Right cardiac atrium (tissue), 5 donors: ENCODE results near the gene NDE1. TPM values are rescaled to one million over a fixed set of nuclear protein-coding genes. Genes with fewer than 3 reads are reported as not detected.
A peak's percentile ranks its signal among the peaks of the same experiment; 100 is the strongest.

ENCODE experiments used
- ATAC-seq, 2 donors: fragments of 200-7000 bp; cut with Tn5 transposase; one replicate each; pipeline versions ENCODE4 v1.8.0 to v1.9.1; 2020; ENCODE audit warnings: moderate library complexity in 2 of 2, mild to moderate bottlenecking in 1 of 2
- DNase-seq, 3 donors: peaks; one replicate each; pipeline ENCODE4 v3.0.0-alpha.2; 2020
- H3K27ac ChIP-seq: one replicate; pipeline ENCODE4 v1.5.1; 2013; ENCODE audit warnings: mild to moderate bottlenecking, low read length, control low read depth, moderate library complexity
- H3K27me3 ChIP-seq: one replicate; pipeline ENCODE4 v1.6.1; 2013; ENCODE audit not compliant: control insufficient read depth, insufficient read depth
- H3K4me1 ChIP-seq: one replicate; pipeline ENCODE4 v1.6.1; 2013; ENCODE audit warnings: low read length; ENCODE audit not compliant: control insufficient read depth, insufficient read depth
- H3K4me3 ChIP-seq: one replicate; pipeline ENCODE4 v1.5.1; 2013; ENCODE audit warnings: low read length, control low read depth
- H3K9me3 ChIP-seq: one replicate; pipeline ENCODE4 v1.6.1; 2013; ENCODE audit warnings: low read length; ENCODE audit not compliant: control insufficient read depth
- WGBS: extraction: QIAGEN DNeasy Blood & Tissue Kit; methylation state at CpG from one replicate; pipeline ENCODE4 v1.1.7; 2013; 5-methylcytosine and 5-hydroxymethylcytosine counted together
- intact Hi-C, 4 donors: fragments of 100-400 bp; cut with DNase I; formaldehyde crosslinking; loops; one replicate each; pipeline versions ENCODE4 v1.11.0 to v1.14.0; 2022 to 2023
- polyA plus RNA-seq: library from polyadenylated mRNA; stranded (reverse); fragments of 200-250 nt; gene quantifications from one replicate; pipeline ENCODE4 v1.2.3, GENCODE V29; 2013
- total RNA-seq, 4 donors: library from RNA; stranded (reverse); fragmentation: NEBNext Ultra II Directional; extraction: Animal tissue kit (Norgen Biotek cat#: 25700); gene quantifications; one replicate each; pipeline ENCODE4 v1.2.1, GENCODE V29; 2021
- donor health status: healthy with polysubstance abuse.
- donor health status: DM: no; HTN: yes; CAD: no.
- donor health status: DM: no; HTN: no; CAD: no.
- donor health status: DM: no; HTN: yes; CAD: no; lungs with severe emphysema.
- donor health status: DM: yes; HTN: yes; CAD: no.

The NDE1 gene
- total and polyA plus RNA-seq, 5 donors, result 8.6 to 23.9 (median 16.5) TPM

DNA sequence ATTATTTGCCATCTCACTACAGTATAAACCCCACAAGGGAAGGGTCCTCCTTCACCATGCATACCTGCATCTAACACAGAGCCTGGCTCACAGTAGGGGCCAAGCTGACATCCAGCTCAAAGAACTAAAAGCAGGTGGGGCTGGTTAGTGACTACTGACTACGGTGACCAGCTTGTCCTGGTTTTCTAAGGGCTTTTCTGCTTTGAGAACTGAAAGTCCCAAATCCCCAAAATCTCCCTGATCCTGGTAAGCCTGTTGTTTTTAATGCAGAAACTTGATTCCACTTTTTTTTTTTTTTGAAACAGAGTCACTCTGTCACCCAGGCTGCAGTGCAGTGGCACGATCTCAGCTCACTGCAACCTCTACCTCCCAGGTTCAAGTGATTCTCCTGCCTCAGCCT is 89.4 kb downstream of the NDE1 start:
- no peaks in the 10 kb centered on the region for H3K4me1 ChIP-seq
- 89% methylated on average over 2 of the region's 2 CpGs for WGBS
- H3K9me3 ChIP-seq, result no peaks in the 10 kb centered on the region
- DNase-seq (no peak), ATAC-seq (no peak)
- H3K27ac ChIP-seq, result no peak overlapping the region
- no peaks in the 10 kb centered on the region for H3K27me3 ChIP-seq
- H3K4me3 ChIP-seq, result no peak overlapping the region
- intact Hi-C loops, result no loop called here

DNA sequence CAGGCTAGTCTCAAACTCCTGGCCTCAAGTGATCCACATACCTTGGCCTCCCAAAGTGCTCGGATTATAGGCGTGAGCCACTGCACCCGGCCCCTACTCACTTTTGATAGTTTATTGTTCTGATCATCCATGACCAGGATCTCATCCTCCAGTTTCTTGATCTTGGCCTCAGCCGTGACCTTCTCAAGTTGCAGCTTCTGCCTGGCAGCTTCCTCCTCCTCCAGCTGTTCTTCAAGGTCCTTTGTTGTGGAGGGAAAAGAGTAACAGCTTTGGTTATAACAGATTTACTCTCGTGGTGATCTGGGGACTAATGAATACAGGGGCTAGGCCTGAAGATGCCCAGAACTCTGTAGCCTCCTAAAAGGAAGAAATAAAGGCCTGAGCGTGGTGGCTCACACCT is 89.9 kb downstream of the NDE1 start:
- Histone ChIP-seq H3K4me3 (no peak overlapping the region), H3K9me3 (no peaks in the 10 kb centered on the region), H3K27ac (no peak overlapping the region), H3K4me1 (no peaks in the 10 kb centered on the region), H3K27me3 (no peaks in the 10 kb centered on the region)
- no peak for DNase-seq
- intact Hi-C loops, result no loop called here
- no peak for ATAC-seq
- 87% methylated on average over 6 of the region's 6 CpGs for WGBS

DNA sequence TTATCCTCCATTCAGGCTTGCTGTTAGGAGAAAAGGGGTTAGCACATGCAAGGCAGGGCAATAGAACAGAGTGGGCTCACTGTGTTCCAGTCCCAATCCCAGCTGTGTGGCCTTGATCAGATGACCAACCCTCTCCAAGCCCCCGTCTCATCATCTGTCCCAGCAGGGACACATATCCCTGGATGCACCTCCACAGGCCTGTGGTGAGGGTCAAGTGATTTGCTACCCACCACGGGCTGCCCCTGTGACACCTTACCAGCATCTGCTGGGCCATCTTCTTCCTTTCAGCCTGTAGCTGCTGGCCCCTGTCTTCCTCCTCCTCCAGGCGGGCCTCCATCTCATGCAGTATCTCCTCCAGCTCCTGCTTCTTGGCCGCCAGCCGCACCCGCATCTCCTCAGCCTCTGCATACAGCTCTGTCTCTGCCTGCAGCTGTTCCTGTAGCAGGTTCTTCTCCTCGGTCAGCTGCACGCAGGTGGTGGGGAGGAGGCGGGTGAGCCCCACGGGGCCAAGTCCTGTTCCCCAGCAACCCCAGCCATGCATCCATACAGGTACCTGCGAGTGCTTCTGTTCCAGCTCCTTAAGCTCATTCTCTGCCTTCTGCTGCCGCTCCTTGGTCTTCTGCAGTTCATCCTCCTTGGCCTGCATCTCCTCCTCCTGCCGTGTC is 91.3 kb downstream of the NDE1 start:
- intact Hi-C loops, result no loop called here
- Histone ChIP-seq H3K27me3 (no peaks in the 10 kb centered on the region), H3K9me3 (no peaks in the 10 kb centered on the region), H3K27ac (no peak overlapping the region), H3K4me1 (no peaks in the 10 kb centered on the region), H3K4me3 (no peak overlapping the region)
- peak in 1 of 2 donors; percentile 7 for ATAC-seq
- no peak for DNase-seq
- 95% methylated on average over 13 of the region's 13 CpGs for WGBS

DNA sequence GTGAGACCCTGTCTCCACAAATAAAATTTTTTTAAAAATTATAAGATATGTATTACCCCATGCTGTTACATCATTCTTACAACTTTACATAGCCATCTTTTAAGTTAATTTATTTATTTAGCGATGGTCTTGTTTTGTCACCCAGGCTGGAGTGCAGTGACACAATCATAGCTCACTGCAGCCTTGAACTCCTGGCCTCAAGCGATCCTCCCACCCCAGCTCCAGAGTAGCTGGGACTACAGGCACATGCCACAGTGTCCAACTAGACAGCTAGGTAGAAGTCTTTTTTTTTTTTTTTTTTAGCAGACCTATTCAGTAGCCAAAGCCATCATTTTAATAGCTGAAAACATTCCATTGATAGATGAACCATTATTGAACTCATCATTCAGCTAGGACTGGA is 92.7 kb downstream of the NDE1 start:
- Histone ChIP-seq H3K27me3 (no peaks in the 10 kb centered on the region), H3K27ac (no peak overlapping the region), H3K4me1 (no peaks in the 10 kb centered on the region), H3K9me3 (no peaks in the 10 kb centered on the region), H3K4me3 (no peak overlapping the region)
- no peak for ATAC-seq
- DNase-seq, result no peak
- intact Hi-C loops, result no loop called here
- WGBS, result 98% methylated on average over 2 of the region's 2 CpGs

DNA sequence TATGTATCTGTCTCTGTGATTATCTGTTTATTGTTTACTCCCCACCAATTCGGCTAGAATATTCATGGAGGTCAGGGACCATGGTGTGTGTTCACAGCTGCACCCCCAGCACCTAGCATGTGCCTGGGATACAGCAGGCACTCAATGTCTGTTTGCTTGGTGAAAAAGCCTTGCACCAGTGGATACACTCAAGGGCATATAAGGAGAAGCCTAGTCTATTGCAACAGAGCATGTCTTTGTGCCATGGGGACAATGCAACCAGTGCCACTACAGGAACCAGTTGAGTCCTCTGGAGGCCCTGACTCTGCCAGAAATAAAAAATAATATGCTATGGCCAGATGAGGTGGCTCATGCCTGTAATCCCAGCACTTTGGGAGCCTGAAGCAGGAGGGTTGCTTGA is 93.6 kb downstream of the NDE1 start:
- Histone ChIP-seq H3K9me3 (no peaks in the 10 kb centered on the region), H3K4me3 (no peak overlapping the region), H3K27ac (no peak overlapping the region), H3K27me3 (no peaks in the 10 kb centered on the region), H3K4me1 (no peaks in the 10 kb centered on the region)
- DNase-seq, result no peak
- 70% methylated on average over 1 of the region's 1 CpG for WGBS
- no peak for ATAC-seq
- intact Hi-C loops, result no loop called here

DNA sequence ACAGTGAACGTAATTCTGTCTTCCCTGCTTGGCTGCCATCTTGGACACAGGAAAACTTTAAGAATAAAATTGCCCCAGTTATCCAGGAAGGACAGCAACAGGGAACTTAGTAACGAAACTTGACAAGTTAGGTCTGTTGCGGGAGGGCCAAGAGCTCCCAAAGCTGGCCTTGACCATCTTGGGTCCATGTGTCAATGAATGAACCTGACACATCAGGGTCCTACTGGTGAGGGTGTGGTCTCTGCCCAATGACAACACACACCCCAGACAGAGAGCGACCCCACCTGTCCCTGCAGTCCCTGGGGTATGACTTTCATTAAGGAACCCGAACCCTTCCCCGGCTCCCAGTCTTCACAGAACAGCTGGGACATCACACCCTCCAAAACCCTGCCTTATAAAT is 96.3 kb downstream of the NDE1 start:
- H3K27ac ChIP-seq, result no peak overlapping the region
- no peaks in the 10 kb centered on the region for H3K4me1 ChIP-seq
- H3K4me3 ChIP-seq, result no peak overlapping the region
- DNase-seq (no peak), ATAC-seq (no peak)
- no peaks in the 10 kb centered on the region for H3K9me3 ChIP-seq
- intact Hi-C loops, result no loop called here
- H3K27me3 ChIP-seq, result no peaks in the 10 kb centered on the region
- WGBS, result 97% methylated on average over 6 of the region's 6 CpGs

DNA sequence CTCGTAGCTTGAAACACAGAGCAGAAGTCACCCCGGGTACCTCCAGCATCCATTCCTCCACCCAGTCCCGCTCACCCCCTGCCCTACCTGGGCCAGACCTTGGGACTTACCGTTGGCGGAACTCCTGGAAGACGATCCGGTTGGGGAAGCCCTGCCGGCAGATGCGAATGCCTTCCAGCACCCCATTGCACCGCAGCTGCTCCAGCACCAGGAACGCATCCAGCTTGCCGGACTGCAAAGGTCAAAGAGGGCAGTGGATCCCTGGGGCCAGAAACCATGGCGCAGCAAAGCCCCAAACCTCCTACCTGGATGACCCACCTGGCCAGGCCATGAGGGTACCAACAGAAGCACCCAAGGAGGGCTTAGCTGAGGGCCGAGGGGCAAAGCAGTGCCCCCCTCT is 97.9 kb downstream of the NDE1 start:
- ATAC-seq (no peak), DNase-seq (no peak)
- intact Hi-C loops, result no loop called here
- Histone ChIP-seq H3K9me3 (no peaks in the 10 kb centered on the region), H3K4me3 (no peak overlapping the region), H3K4me1 (no peaks in the 10 kb centered on the region), H3K27me3 (no peaks in the 10 kb centered on the region), H3K27ac (no peak overlapping the region)
- WGBS, result 95% methylated on average over 14 of the region's 14 CpGs

DNA sequence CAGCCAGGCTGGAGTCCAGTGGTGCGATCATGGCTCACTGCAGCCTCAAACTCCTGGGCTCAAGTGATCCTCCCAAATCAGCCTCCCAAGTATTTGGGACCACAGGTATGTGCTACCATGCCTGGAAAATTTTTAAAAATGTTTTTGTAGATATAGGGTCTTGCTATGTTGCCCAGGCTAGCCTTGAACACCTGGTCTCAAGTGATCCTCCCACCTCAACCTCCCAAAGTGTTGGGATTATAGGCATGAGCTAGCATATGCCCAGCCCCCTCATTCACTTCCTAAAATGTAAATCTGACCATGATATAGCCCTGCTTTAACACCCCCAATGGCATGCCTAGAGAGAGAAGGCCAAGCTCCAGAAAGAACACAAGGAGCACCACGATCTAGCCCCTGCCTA is 98.6 kb downstream of the NDE1 start:
- Histone ChIP-seq H3K27ac (no peak overlapping the region), H3K4me3 (no peak overlapping the region), H3K4me1 (no peaks in the 10 kb centered on the region), H3K27me3 (no peaks in the 10 kb centered on the region), H3K9me3 (no peaks in the 10 kb centered on the region)
- no peak for ATAC-seq
- intact Hi-C loops, result no loop called here
- DNase-seq, result no peak
- 92% methylated on average over 2 of the region's 2 CpGs for WGBS

DNA sequence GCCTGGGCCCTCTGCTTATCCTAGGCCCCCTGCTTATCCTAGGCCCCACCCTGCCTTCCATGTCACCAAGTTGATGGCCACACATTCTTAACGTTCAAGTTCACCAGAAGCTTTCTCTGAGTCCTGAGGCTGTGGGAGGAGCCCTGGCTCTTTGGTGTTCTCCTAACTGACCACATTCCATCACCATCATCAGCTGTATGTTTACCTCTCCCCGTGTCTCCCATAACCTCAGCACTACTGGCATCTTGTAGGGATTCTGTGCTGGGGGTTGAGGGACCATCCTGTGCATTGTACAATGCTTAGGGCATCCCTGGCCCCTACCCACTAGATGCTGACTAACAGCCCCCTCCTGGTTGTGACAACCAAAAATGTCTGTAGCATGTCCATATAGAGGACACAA is 99.3 kb downstream of the NDE1 start:
- Histone ChIP-seq H3K9me3 (no peaks in the 10 kb centered on the region), H3K4me1 (no peaks in the 10 kb centered on the region), H3K27me3 (no peaks in the 10 kb centered on the region), H3K27ac (no peak overlapping the region), H3K4me3 (no peak overlapping the region)
- ATAC-seq (no peak), DNase-seq (no peak)
- 47% methylated on average over 2 of the region's 2 CpGs for WGBS
- intact Hi-C loops, result no loop called here

DNA sequence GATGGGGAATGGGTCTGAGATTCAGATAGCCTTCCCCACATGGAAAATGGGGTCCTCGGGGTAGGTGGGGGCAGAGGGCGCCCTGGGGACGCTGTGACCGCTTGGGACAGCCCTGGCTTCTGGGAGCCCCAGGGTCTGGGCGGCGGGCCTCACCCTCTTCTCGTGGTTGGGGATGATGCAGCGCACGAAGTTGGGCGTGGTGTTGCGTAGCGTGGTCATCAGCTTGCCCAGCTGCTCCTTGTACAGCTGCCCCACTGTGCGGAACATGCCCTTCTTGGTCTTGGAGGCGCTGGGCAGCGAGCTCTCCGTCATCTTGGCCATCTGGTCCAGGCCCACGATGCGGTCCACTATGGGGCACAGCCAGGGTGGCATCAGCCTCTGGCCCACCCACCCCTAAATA is 99.9 kb downstream of the NDE1 start:
- H3K9me3 ChIP-seq, result no peaks in the 10 kb centered on the region
- no peak overlapping the region for H3K4me3 ChIP-seq
- no peak for ATAC-seq
- intact Hi-C loops, result loop anchor here in 1 of 4 donors (10.0 kb wide), 1 partner anchor 445 kb away; no protein-coding TSS in a partner anchor
- H3K27me3 ChIP-seq, result no peaks in the 10 kb centered on the region
- DNase-seq, result no peak
- H3K27ac ChIP-seq, result no peak overlapping the region
- H3K4me1 ChIP-seq, result no peaks in the 10 kb centered on the region
- 88% methylated on average over 18 of the region's 18 CpGs for WGBS

DNA sequence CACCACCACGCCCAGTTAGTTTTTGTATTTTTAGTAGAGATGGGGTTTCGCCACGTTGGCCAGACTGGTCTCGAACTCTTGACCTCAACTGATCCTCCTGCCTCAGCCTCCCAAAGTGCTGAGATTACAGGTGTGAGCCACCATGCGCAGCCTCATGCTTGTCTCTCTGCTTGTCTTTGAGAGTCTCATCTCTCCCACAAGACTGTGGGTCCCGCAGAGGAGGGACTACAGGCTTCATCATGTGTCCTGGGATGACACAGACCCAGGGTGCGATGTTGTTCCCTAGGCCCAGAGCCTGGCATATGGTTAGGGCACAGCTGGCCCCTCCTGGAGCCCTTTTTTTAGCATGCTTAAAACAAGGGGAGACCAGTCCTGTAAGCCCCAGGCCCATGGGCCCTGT is 101.9 kb downstream of the NDE1 start:
- intact Hi-C loops, result loop anchor here in 1 of 4 donors (10.0 kb wide), 1 partner anchor 443 kb away; no protein-coding TSS in a partner anchor
- Histone ChIP-seq H3K27me3 (no peaks in the 10 kb centered on the region), H3K4me3 (no peak overlapping the region), H3K4me1 (no peaks in the 10 kb centered on the region), H3K27ac (no peak overlapping the region), H3K9me3 (no peaks in the 10 kb centered on the region)
- DNase-seq (no peak), ATAC-seq (no peak)
- 91% methylated on average over 7 of the region's 7 CpGs for WGBS
